ENCODE measurements around the gene GMPR2. TPM values are rescaled to one million over a fixed set of nuclear protein-coding genes. Genes with fewer than 3 reads are reported as not detected.

GMPR2 gene
- total RNA-seq, 1 donor from 2014 or later, result 98.4 TPM

- no peaks in the 10 kb centered on the region for H3K36me3 ChIP-seq
- no peaks in the 10 kb centered on the region for H4K20me1 ChIP-seq (ENCODE audit: low read depth)
- no peak overlapping the region for H3K27ac Mint-ChIP-seq
- no peak for TF ChIP-seq EZH2 (IDR thresholded peaks at IDR 0.05)
- no peak for TF ChIP-seq CTCF (IDR thresholded peaks at IDR 0.05)
- no peak for TF ChIP-seq EZH2phosphoT487 (IDR thresholded peaks at IDR 0.05)
- DNase-seq (ENCODE audit: low spot score), result no peak
- no peaks in the 10 kb centered on the region for H3K4me1 ChIP-seq
- H3K79me2 ChIP-seq (ENCODE audit: low read depth), result no peaks in the 10 kb centered on the region
- H3K36me3 Mint-ChIP-seq, result no peaks in the 10 kb centered on the region
- H3K4me2 ChIP-seq, result no peak overlapping the region
- no peaks in the 10 kb centered on the region for H3K9me3 Mint-ChIP-seq
- no peak overlapping the region for H3K27ac ChIP-seq
- peaks cover 4% of the 10 kb centered on the region for H3K27me3 Mint-ChIP-seq (ENCODE audit: insufficient read depth, low read depth)
- H3K4me1 Mint-ChIP-seq, result no peaks in the 10 kb centered on the region
- no peak overlapping the region for H2AFZ ChIP-seq (replicated peaks)
- H3K4me3 ChIP-seq, result no peak overlapping the region
- H3F3A ChIP-seq (ENCODE audit: low read depth), result no peaks in the 10 kb centered on the region
- no peaks in the 10 kb centered on the region for H3K9me3 ChIP-seq (ENCODE audit: low read depth)
- no peaks in the 10 kb centered on the region for H3K27me3 ChIP-seq
- no peak overlapping the region for H3K9ac ChIP-seq
- H3K4me3 Mint-ChIP-seq, result no peak overlapping the region
Observed at GRCh38 chr14:24281636-24282035, 48.9 kb downstream of the GMPR2 start.

- Mint-ChIP-seq H3K4me3 (peak overlapping the region; percentile 35), H3K9me3 (no peaks in the 10 kb centered on the region), H3K36me3 (no peaks in the 10 kb centered on the region), H3K4me1 (no peaks in the 10 kb centered on the region), H3K27me3 (ENCODE audit: insufficient read depth, low read depth) (peaks cover 4% of the 10 kb centered on the region), H3K27ac (no peak overlapping the region)
- H3K27me3 ChIP-seq, result no peaks in the 10 kb centered on the region
- no peaks in the 10 kb centered on the region for H3K4me1 ChIP-seq
- TF ChIP-seq EZH2phosphoT487 (IDR thresholded peaks at IDR 0.05) (no peak), EZH2 (IDR thresholded peaks at IDR 0.05) (no peak), CTCF (IDR thresholded peaks at IDR 0.05) (no peak)
- no peak overlapping the region for H3K4me3 ChIP-seq
- H3K9me3 ChIP-seq (ENCODE audit: low read depth), result no peaks in the 10 kb centered on the region
- no peak overlapping the region for H3K4me2 ChIP-seq
- H3K79me2 ChIP-seq (ENCODE audit: low read depth), result no peaks in the 10 kb centered on the region
- H2AFZ ChIP-seq (replicated peaks), result no peak overlapping the region
- no peaks in the 10 kb centered on the region for H3F3A ChIP-seq (ENCODE audit: low read depth)
- no peak overlapping the region for H3K27ac ChIP-seq
- no peak for DNase-seq (ENCODE audit: low spot score)
- no peak overlapping the region for H3K9ac ChIP-seq
- no peaks in the 10 kb centered on the region for H4K20me1 ChIP-seq (ENCODE audit: low read depth)
- H3K36me3 ChIP-seq, result no peaks in the 10 kb centered on the region
Observed at GRCh38 chr14:24282736-24283135, 50.0 kb downstream of the GMPR2 start.

- Mint-ChIP-seq H3K4me1 (no peaks in the 10 kb centered on the region), H3K4me3 (no peak overlapping the region), H3K9me3 (no peaks in the 10 kb centered on the region), H3K27me3 (ENCODE audit: insufficient read depth, low read depth) (peaks cover 2% of the 10 kb centered on the region), H3K36me3 (no peaks in the 10 kb centered on the region), H3K27ac (peak overlapping the region; percentile 43)
- H3K9me3 ChIP-seq (ENCODE audit: low read depth), result no peaks in the 10 kb centered on the region
- no peak for TF ChIP-seq CTCF (IDR thresholded peaks at IDR 0.05)
- TF ChIP-seq EZH2 (IDR thresholded peaks at IDR 0.05), result no peak
- TF ChIP-seq EZH2phosphoT487 (IDR thresholded peaks at IDR 0.05), result no peak
- H3K79me2 ChIP-seq (ENCODE audit: low read depth), result no peaks in the 10 kb centered on the region
- H4K20me1 ChIP-seq (ENCODE audit: low read depth), result no peaks in the 10 kb centered on the region
- no peak overlapping the region for H3K4me2 ChIP-seq
- no peaks in the 10 kb centered on the region for H3F3A ChIP-seq (ENCODE audit: low read depth)
- no peaks in the 10 kb centered on the region for H3K4me1 ChIP-seq
- no peak overlapping the region for H3K4me3 ChIP-seq
- H3K27ac ChIP-seq, result no peak overlapping the region
- H3K36me3 ChIP-seq, result no peaks in the 10 kb centered on the region
- no peak overlapping the region for H3K9ac ChIP-seq
- H2AFZ ChIP-seq (replicated peaks), result no peak overlapping the region
- peak; percentile 8 for DNase-seq (ENCODE audit: low spot score)
- H3K27me3 ChIP-seq, result no peaks in the 10 kb centered on the region
Observed at GRCh38 chr14:24283796-24284460, 51.2 kb downstream of the GMPR2 start.
